K562 (cell line): Measurements from ENCODE around the gene PDE8A. TPM values are rescaled to one million over a fixed set of nuclear protein-coding genes. Genes with fewer than 3 reads are reported as not detected.

Experiments used
- ATAC-seq: fragments of 200-7000 bp; cut with Tn5 transposase; 3 replicates; pipeline ENCODE4 v1.9.1; 2020; ENCODE audit warnings: moderate library complexity
- BruUV-seq: library from RNA; stranded (reverse); fragments of 400-500 nt; replicated peaks from 2 replicates; lab custom pipeline; 2021; lab: Mats Ljungman, UMichigan
- CTCF ChIA-PET: fragments of 300-600 bp; formaldehyde crosslinking; extraction: SDS; loops from one replicate; lab custom pipeline; 2021; ENCODE audit warnings: low intra/inter-chr PET ratio; lab: Yijun Ruan, JAX
- POLR2A ChIA-PET: fragments of 300-600, 350-650 bp; sonication (Branson Sonifier 250); formaldehyde crosslinking; extraction: SDS; loops from one replicate; lab custom pipeline; 2021; ENCODE audit warnings: antibody characterized with exemption, inconsistent platforms; lab: Yijun Ruan, JAX
- DNase-seq, 4 experiments: peaks; one replicate each; pipeline versions ENCODE4 v3.0.0 to v3.0.0-alpha.2; 2011 to 2018; ENCODE audit warnings: low spot score in 3 of 4, mixed read lengths in 3 of 4; ENCODE audit errors: extremely low read depth in 1 of 4
- FAIRE-seq: peaks from 2 replicates; lab custom pipeline; 2011; peaks lifted over from hg19 to GRCh38; lab: Jason Lieb, UNC
- H2AFZ ChIP-seq: 2 replicates; pipeline ENCODE4 v1.6.0; 2011; ENCODE audit warnings: low read depth, low read length, control low read depth, inconsistent platforms
- H3K27ac ChIP-seq: fragments of 200-600 bp; 3 replicates; pipeline ENCODE4 v1.8.0; 2011; ENCODE audit warnings: low read depth, mild to moderate bottlenecking, control low read depth, inconsistent platforms, low read length, moderate library complexity, mixed read lengths; ENCODE audit errors: extremely low read depth
- H3K27me3 ChIP-seq, 2 experiments: fragments of 300-600 bp in 1 of 2; 2 replicates in 1 of 2; 3 replicates in 1 of 2; pipeline versions ENCODE4 v1.6.0 to v1.8.0; 2011; ENCODE audit warnings: inconsistent platforms in 2 of 2, low read length in 2 of 2, mild to moderate bottlenecking in 1 of 2, mixed read lengths in 1 of 2, moderate library complexity in 1 of 2; ENCODE audit not compliant: control insufficient read depth in 2 of 2, insufficient read depth in 2 of 2
- H3K36me3 ChIP-seq: fragments of 300-600 bp; 3 replicates; pipeline ENCODE4 v1.8.0; 2011; ENCODE audit warnings: mild to moderate bottlenecking, low read length, inconsistent platforms; ENCODE audit not compliant: control insufficient read depth, insufficient read depth
- H3K4me1 ChIP-seq, 2 experiments: fragments of 200-600 bp in 1 of 2; replicated peaks in 1 of 2; 2 replicates in 1 of 2; 3 replicates in 1 of 2; pipeline versions ENCODE4 v1.5.1 to v1.8.0; 2011; ENCODE audit warnings: inconsistent platforms in 2 of 2, low read length in 2 of 2, mild to moderate bottlenecking in 1 of 2, mixed read lengths in 1 of 2, moderate library complexity in 1 of 2; ENCODE audit not compliant: control insufficient read depth in 2 of 2, insufficient read depth in 2 of 2
- H3K4me2 ChIP-seq: 2 replicates; pipeline ENCODE4 v1.6.1; 2011; ENCODE audit warnings: low read length, control low read depth, inconsistent platforms, mixed read lengths; ENCODE audit not compliant: insufficient read depth
- H3K4me3 ChIP-seq: fragments of 200-600 bp; sonication (generic), shearing (Covaris generic); 2 replicates; pipeline ENCODE4 v1.5.1; 2016; ENCODE audit warnings: control low read depth, inconsistent platforms
- H3K79me2 ChIP-seq: fragments of 200-600 bp; 3 replicates; pipeline ENCODE4 v1.8.0; 2011; ENCODE audit warnings: low read length, inconsistent platforms; ENCODE audit not compliant: control insufficient read depth, insufficient read depth
- H3K9ac ChIP-seq, 2 experiments: 2 replicates each; pipeline versions ENCODE4 v1.6.0 to v1.6.1; 2011; ENCODE audit warnings: low read depth in 2 of 2, low read length in 2 of 2, control low read depth in 1 of 2, inconsistent platforms in 1 of 2, mild to moderate bottlenecking in 1 of 2, mixed read lengths in 1 of 2; ENCODE audit not compliant: insufficient read depth in 1 of 2
- H3K9me1 ChIP-seq: one replicate; pipeline ENCODE4 v1.6.0; 2011; ENCODE audit warnings: inconsistent platforms, mild to moderate bottlenecking, low read length, moderate library complexity; ENCODE audit not compliant: control insufficient read depth, insufficient read depth
- H3K9me3 ChIP-seq: replicated peaks from 2 replicates; pipeline ENCODE4 v1.5.1; 2011; ENCODE audit warnings: low read depth, low read length, inconsistent platforms; ENCODE audit not compliant: control insufficient read depth, insufficient read depth
- H4K20me1 ChIP-seq: replicated peaks from 2 replicates; pipeline ENCODE4 v1.6.1; 2011; ENCODE audit warnings: low read length, inconsistent platforms, mixed read lengths; ENCODE audit not compliant: control insufficient read depth, insufficient read depth
- ARID3B ChIP-seq: fragments of 250-450 bp; sonication (Bioruptor Pico); IDR thresholded peaks from 2 replicates; pipeline ENCODE4 v1.4.0; 2020; ENCODE audit warnings: borderline replicate concordance
- HDAC2 ChIP-seq: fragments of 450-650 bp; IDR thresholded peaks from 2 replicates; pipeline ENCODE4 v1.6.1; 2016; ENCODE audit warnings: mild to moderate bottlenecking
- POLR2G ChIP-seq: fragments of 200-400 bp; formaldehyde crosslinking; IDR thresholded peaks from 2 replicates; pipeline ENCODE4 v1.6.1; 2017; ENCODE audit warnings: low read depth, mild to moderate bottlenecking, antibody characterized with exemption, low read length, moderate library complexity
- RBM15 ChIP-seq: fragments of 200-400 bp; formaldehyde crosslinking; IDR thresholded peaks from 2 replicates; pipeline ENCODE4 v1.6.1; 2018; ENCODE audit warnings: mild to moderate bottlenecking, low read length, moderate library complexity; ENCODE audit not compliant: insufficient read depth
- TAL1 ChIP-seq: fragments of 450-650 bp; IDR thresholded peaks from 2 replicates; pipeline ENCODE4 v1.6.1; 2016; ENCODE audit warnings: mild to moderate bottlenecking
- THAP12 ChIP-seq: fragments of 250-450 bp; sonication (Bioruptor Pico); IDR thresholded peaks from 2 replicates; pipeline ENCODE4 v1.9.0; 2021; ENCODE audit warnings: mild to moderate bottlenecking, inconsistent platforms
- WGBS: fragments of 100-300 bp; shearing (Covaris generic); methylation state at CpG from one replicate; pipeline ENCODE4 v1.1.6; 2016; ENCODE audit warnings: low coverage, mixed read lengths; ENCODE audit not compliant: insufficient coverage; ENCODE audit errors: missing lambda C conversion rate; 5-methylcytosine and 5-hydroxymethylcytosine counted together
- in situ Hi-C: fragments of 300-500 bp; cut with MboI; formaldehyde crosslinking; loops from 4 replicates; pipeline ENCODE4 v1.15.0; 2018; ENCODE audit warnings: inconsistent platforms, mixed read lengths
- intact Hi-C: fragments of 100-400 bp; cut with micrococcal nuclease; formaldehyde crosslinking; loops from 2 replicates; pipeline ENCODE4 v1.14.2; 2022
- polyA plus RNA-seq, 8 experiments: library from polyadenylated mRNA; depleted of rRNA in 4 of 8; stranded (reverse) in 5 of 8; unstranded in 3 of 8; fragments of >200 nt; fragmentation: Nextera tagmentation in 2 of 8; fragmentation: Illumina TruSeq in 1 of 8; extraction: Ambion mirVana in 2 of 8; extraction: Trizol in 1 of 8; gene quantifications; 2 replicates each; pipeline versions ENCODE4 v1.2.1 to v1.2.3, GENCODE V29; 2011 to 2014; ENCODE audit warnings: inconsistent platforms in 1 of 8, missing spikeins in 1 of 8
- total RNA-seq, 7 experiments: library from RNA; depleted of rRNA in 6 of 7; stranded (reverse); fragments of >200 nt in 6 of 7; fragmentation: Illumina TruSeq in 2 of 7; extraction: Trizol in 2 of 7; gene quantifications; 2 replicates each; pipeline versions ENCODE4 v1.2.1 to v1.2.3, GENCODE V29; 2011 to 2021; ENCODE audit warnings: low replicate concordance in 1 of 7

The PDE8A gene
- total and polyA plus RNA-seq, 9 of the 15 experiments (the other 6 are each of a cell fraction or from before 2014, with no cell fraction given), result 5.9 to 40.3 (median 19.8) TPM

DNA sequence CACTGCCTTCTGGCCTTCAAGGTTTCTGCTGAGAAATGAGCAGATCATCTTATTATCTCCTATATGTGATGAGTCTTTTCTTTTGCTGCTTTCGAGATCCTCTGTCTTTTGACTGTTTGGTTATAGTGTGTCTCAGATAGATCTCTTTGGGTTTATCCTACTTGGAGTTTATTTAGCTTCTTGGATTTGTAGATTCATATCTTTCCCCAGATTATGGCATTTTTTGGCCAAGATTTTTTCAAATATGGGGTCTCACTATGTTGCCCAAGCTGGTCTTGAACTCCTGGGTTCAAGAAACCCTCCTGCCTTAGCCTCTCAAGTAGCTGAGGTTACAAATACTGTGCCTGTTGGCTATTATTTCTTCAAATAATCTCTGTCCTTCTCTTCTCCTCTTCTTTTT is 150.3 kb downstream of the PDE8A start:
- Histone ChIP-seq H3K9me1 (no peaks in the 10 kb centered on the region), H3K36me3 (peaks cover 40% of the 10 kb centered on the region), H2AFZ (no peak overlapping the region), H3K4me3 (no peak overlapping the region), H3K27ac (no peak overlapping the region), H3K79me2 (no peaks in the 10 kb centered on the region), H3K9me3 (no peaks in the 10 kb centered on the region), H3K4me1 (no peaks in the 10 kb centered on the region), H3K4me2 (no peak overlapping the region), H4K20me1 (no peaks in the 10 kb centered on the region), H3K27me3 (no peaks in the 10 kb centered on the region), H3K9ac (no peak overlapping the region)
- TF ChIP-seq ARID3B (CRISPR knock-in tag) (no peak), HDAC2 (no peak), RBM15 (no peak), POLR2G (no peak), TAL1 (no peak), THAP12 (no peak)
- POLR2A ChIA-PET, result no interaction called here
- ATAC-seq (no peak), FAIRE-seq (peak; percentile 15), DNase-seq (no peak)
- intact Hi-C loops (no loop called here), in situ Hi-C loops (no loop called here)
- CTCF ChIA-PET, result no interaction called here
- no TSS peak for BruUV-seq
- 100% methylated on average over 1 of the region's 1 CpG for WGBS
